ENCODE results near the gene ARCN1. TPM values are rescaled to one million over a fixed set of nuclear protein-coding genes. Genes with fewer than 3 reads are reported as not detected.

The ARCN1 gene
- total and polyA plus RNA-seq, 2 of the 4 experiments (the other 2 are of a cell fraction), result 148 to 212 TPM

GRCh38 chr11:118532091-118532490, 40.1 kb upstream of the ARCN1 start:
- Histone ChIP-seq H3K9me1 (ENCODE audit: insufficient read depth, low read length) (no peaks in the 10 kb centered on the region; the same call in 1 of the 2 replicates), H3K4me3 (ENCODE audit: insufficient read depth, low read depth, low read length) (peak overlapping the region; percentile 92; the same call in 1 of the 2 replicates), H3K4ac (ENCODE audit: low read depth, low read length) (peak overlapping the region; percentile 68; the same call in 1 of the 2 replicates), H4K5ac (ENCODE audit: low read depth, low read length) (no peak overlapping the region), H2BK15ac (ENCODE audit: low read depth, low read length) (no peak overlapping the region), H3K23ac (ENCODE audit: low read depth, low read length) (0 out of 2 replicates have a peak overlapping the region, but pooled peaks have one; percentile 25), H2AK5ac (ENCODE audit: low read depth, low read length) (peak overlapping the region; percentile 53; the same call in 1 of the 2 replicates), H3K27me3 (ENCODE audit: control insufficient read depth, insufficient read depth, low read length) (no peaks in the 10 kb centered on the region), H4K20me1 (ENCODE audit: insufficient read depth, low read length) (no peaks in the 10 kb centered on the region), H3K56ac (ENCODE audit: extremely low read depth, insufficient read depth, low read length) (no peak overlapping the region), H4K91ac (ENCODE audit: insufficient read depth, low read depth, low read length) (no peak overlapping the region), H2AK9ac (replicated peaks; ENCODE audit: low read depth, low read length, poor library complexity) (peak overlapping the region; percentile 28), H2AFZ (replicated peaks; ENCODE audit: low read length, poor library complexity) (peak overlapping the region; percentile 98), H3K14ac (replicated peaks; ENCODE audit: low read depth, low read length) (no peak overlapping the region), H3K36me3 (ENCODE audit: control insufficient read depth, insufficient read depth, low read length) (peaks cover 3% of the 10 kb centered on the region), H3K79me1 (ENCODE audit: low read depth in 1 of 2, low read length in 2 of 2) (peaks cover 0 to 24% of the 10 kb centered on the region in 2 experiments; a peak in 3 of 4 replicates), H3K9me3 (ENCODE audit: control insufficient read depth, insufficient read depth, low read length) (no peaks in the 10 kb centered on the region), H3K9ac (ENCODE audit: low read depth, low read length) (no peak overlapping the region), H2BK5ac (ENCODE audit: low read depth, low read length, poor library complexity, severe bottlenecking) (no peak overlapping the region), H2BK20ac (ENCODE audit: low read depth, low read length) (no peak overlapping the region), H3K27ac (ENCODE audit: insufficient read depth, low read length) (no peak overlapping the region), H3K4me2 (ENCODE audit: low read depth, low read length) (peak overlapping the region; percentile 100; the same call in 1 of the 2 replicates), H4K8ac (ENCODE audit: low read depth in 2 of 2, low read length in 2 of 2) (peak overlapping the region in 1 of 2 experiments; percentile 83; a peak in 2 of 4 replicates), H2BK120ac (ENCODE audit: low read depth, low read length) (no peak overlapping the region), H3K18ac (ENCODE audit: low read depth, low read length) (no peak overlapping the region), H3K4me1 (ENCODE audit: control insufficient read depth, insufficient read depth, low read length) (peaks cover 1% of the 10 kb centered on the region; the same call in 1 of the 2 replicates)
- no peak for ATAC-seq (ENCODE audit: low read depth)
- DNase-seq, result no peak
- BruUV-seq (replicated peaks), result no TSS peak
- whole genome bisulfite sequencing, 2 experiments (ENCODE audit: extremely low coverage in 2 of 2, insufficient read length in 1 of 2), result 88% methylated on average over 6 of the region's 10 CpGs; no CpG with 5 or more reads in 1 of the 2 experiments
- ChIA-PET CTCF (no interaction called here), POLR2A (ENCODE audit: unreplicated experiment) (interaction anchor here (1.0 kb wide), 1 partner anchor 41 kb away, joined by 3 read pairs; no protein-coding TSS in a partner anchor)
- intact Hi-C loops (cut with micrococcal nuclease) (no loop called here), in situ Hi-C loops (cut with MboI; ENCODE audit: low sequenced_read_pairs) (no loop called here), dilution Hi-C loops (cut with HindIII; ENCODE audit: low sequenced_read_pairs, unreplicated experiment) (no loop called here)
- no peak for TF ChIP-seq USF2 (IDR thresholded peaks at IDR 0.05; ENCODE audit: low read depth, low read length)
- no peak for TF ChIP-seq CEBPB (IDR thresholded peaks at IDR 0.05; ENCODE audit: low read depth, low read length)
- TF ChIP-seq RAD21 (IDR thresholded peaks at IDR 0.05; ENCODE audit: low read length), result no peak
- TF ChIP-seq CTCF (conservative IDR thresholded peaks at IDR 0.05; ENCODE audit: low read depth, low read length), result no peak

All from IMR-90 (cell line).